ENCODE data around the gene YKT6. TPM values are rescaled to one million over a fixed set of nuclear protein-coding genes. Genes with fewer than 3 reads are reported as not detected.

YKT6 gene
- total RNA-seq, 1 donor, result 39.0 TPM

GRCh38 chr7:44240983-44241510 is 40.3 kb downstream of the YKT6 start:
- no peaks in the 10 kb centered on the region for H3K9me3 ChIP-seq (ENCODE audit: low read depth, low read length)
- no peaks in the 10 kb centered on the region for H3K27me3 ChIP-seq (ENCODE audit: insufficient read depth, low read length)
- H3K4me3 ChIP-seq (ENCODE audit: low read length), result no peak overlapping the region
- H3K4me1 ChIP-seq (ENCODE audit: insufficient read depth, low read length), result no peaks in the 10 kb centered on the region

- Histone ChIP-seq H3K27me3 (ENCODE audit: insufficient read depth, low read length) (no peaks in the 10 kb centered on the region), H3K4me3 (ENCODE audit: low read length) (no peak overlapping the region), H3K9me3 (ENCODE audit: low read depth, low read length) (no peaks in the 10 kb centered on the region), H3K4me1 (ENCODE audit: insufficient read depth, low read length) (no peaks in the 10 kb centered on the region)
Observed at GRCh38 chr7:44242091-44242490, 41.3 kb downstream of the YKT6 start.

DNA sequence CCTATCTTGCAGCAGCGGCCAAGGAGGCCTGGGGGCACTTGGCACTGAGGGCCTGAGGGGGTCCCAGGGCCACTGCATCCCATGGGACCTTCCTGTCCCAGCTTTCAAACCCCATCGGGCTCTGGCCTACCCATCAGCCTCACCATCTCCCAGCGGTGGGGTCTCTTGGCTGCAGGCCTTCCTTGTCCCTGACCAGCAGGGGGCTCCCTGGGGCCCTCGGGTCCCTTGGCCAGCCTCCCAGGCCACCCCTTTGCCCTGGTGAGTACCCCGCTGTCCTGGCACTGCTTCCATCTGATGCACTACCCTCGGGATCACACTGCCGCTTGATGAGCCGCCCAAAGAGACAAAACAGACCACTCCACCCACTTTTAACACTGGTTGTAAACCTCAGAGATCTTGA is 43.5 kb downstream of the YKT6 start:
- Histone ChIP-seq H3K4me1 (ENCODE audit: insufficient read depth, low read length) (no peaks in the 10 kb centered on the region), H3K9me3 (ENCODE audit: low read depth, low read length) (no peaks in the 10 kb centered on the region), H3K27me3 (ENCODE audit: insufficient read depth, low read length) (no peaks in the 10 kb centered on the region), H3K4me3 (ENCODE audit: low read length) (no peak overlapping the region)

DNA sequence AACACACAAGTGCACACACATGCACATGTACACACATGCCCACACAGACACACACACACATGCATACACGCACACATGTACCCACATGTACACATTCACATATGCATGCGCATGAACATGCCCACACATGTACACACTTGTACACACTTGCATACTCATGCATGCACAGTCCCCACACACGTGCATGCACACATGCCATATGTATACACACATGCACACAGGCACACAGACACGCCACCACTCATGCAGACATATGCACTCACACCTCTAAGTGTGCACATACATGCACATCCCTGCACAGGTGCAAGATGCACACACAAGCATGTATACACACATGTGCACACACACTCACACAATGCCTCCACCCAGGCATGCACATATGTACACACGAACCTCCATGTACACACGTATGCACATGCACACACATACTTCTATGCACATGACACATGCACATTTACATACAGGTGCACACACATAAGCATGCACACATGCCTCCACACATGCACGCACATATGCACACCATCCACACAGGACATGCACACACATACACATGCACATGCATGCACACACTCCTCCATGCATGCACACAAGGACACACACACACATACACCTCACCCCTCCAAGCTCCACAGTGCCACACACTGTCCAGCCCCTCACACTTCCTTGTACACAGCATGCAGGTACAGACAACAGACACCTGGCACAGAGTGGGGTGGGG is 45.8 kb downstream of the YKT6 start:
- H3K9me3 ChIP-seq (ENCODE audit: low read depth, low read length), result no peaks in the 10 kb centered on the region
- no peak overlapping the region for H3K4me3 ChIP-seq (ENCODE audit: low read length)
- H3K27me3 ChIP-seq (ENCODE audit: insufficient read depth, low read length), result no peaks in the 10 kb centered on the region
- no peaks in the 10 kb centered on the region for H3K4me1 ChIP-seq (ENCODE audit: insufficient read depth, low read length)

GRCh38 chr7:44247868-44248651 is 47.3 kb downstream of the YKT6 start:
- Histone ChIP-seq H3K4me1 (ENCODE audit: insufficient read depth, low read length) (no peaks in the 10 kb centered on the region), H3K9me3 (ENCODE audit: low read depth, low read length) (no peaks in the 10 kb centered on the region), H3K4me3 (ENCODE audit: low read length) (no peak overlapping the region), H3K27me3 (ENCODE audit: insufficient read depth, low read length) (no peaks in the 10 kb centered on the region)

DNA sequence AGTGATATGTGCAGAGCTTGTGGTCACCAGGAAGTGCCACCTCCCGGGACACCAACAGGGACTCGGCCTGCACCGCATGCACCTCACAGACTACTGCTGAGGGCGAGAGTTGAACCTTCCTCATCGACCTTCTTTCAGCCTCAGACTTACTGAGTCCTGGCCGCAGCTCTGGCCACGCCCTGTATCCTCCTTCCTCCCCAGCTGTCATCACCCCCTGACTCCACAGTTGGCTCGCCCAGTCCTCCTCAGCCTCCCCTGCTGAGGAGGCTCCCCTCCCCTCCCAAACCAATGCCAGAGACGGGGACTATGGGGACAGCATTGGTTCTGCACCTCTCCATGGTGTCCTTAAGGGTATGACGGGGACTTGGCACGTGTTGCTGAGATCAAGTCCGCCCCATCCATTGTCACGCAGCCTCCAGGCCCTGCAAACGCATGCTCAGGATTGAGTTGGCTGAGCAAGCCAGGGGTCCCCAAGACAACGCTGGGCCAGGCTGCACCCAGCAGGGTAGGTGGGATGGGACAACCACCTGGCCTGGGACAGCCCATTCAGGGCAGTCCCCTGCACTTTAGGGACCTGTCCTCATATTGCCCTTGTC is 49.0 kb downstream of the YKT6 start:
- H3K4me3 ChIP-seq (ENCODE audit: low read length), result no peak overlapping the region
- no peaks in the 10 kb centered on the region for H3K9me3 ChIP-seq (ENCODE audit: low read depth, low read length)
- no peaks in the 10 kb centered on the region for H3K4me1 ChIP-seq (ENCODE audit: insufficient read depth, low read length)
- H3K27me3 ChIP-seq (ENCODE audit: insufficient read depth, low read length), result no peaks in the 10 kb centered on the region

- H3K4me1 ChIP-seq (ENCODE audit: insufficient read depth, low read length), result no peaks in the 10 kb centered on the region
- no peaks in the 10 kb centered on the region for H3K9me3 ChIP-seq (ENCODE audit: low read depth, low read length)
- no peaks in the 10 kb centered on the region for H3K27me3 ChIP-seq (ENCODE audit: insufficient read depth, low read length)
- no peak overlapping the region for H3K4me3 ChIP-seq (ENCODE audit: low read length)
Observed at GRCh38 chr7:44251269-44251668, 50.5 kb downstream of the YKT6 start.

GRCh38 chr7:44251881-44252280 is 51.1 kb downstream of the YKT6 start:
- H3K27me3 ChIP-seq (ENCODE audit: insufficient read depth, low read length), result no peaks in the 10 kb centered on the region
- no peaks in the 10 kb centered on the region for H3K4me1 ChIP-seq (ENCODE audit: insufficient read depth, low read length)
- H3K4me3 ChIP-seq (ENCODE audit: low read length), result no peak overlapping the region
- no peaks in the 10 kb centered on the region for H3K9me3 ChIP-seq (ENCODE audit: low read depth, low read length)

- Histone ChIP-seq H3K9me3 (ENCODE audit: low read depth, low read length) (no peaks in the 10 kb centered on the region), H3K4me3 (ENCODE audit: low read length) (no peak overlapping the region), H3K4me1 (ENCODE audit: insufficient read depth, low read length) (peaks cover 20% of the 10 kb centered on the region), H3K27me3 (ENCODE audit: insufficient read depth, low read length) (no peaks in the 10 kb centered on the region)
Observed at GRCh38 chr7:44256459-44256858, 55.7 kb downstream of the YKT6 start.

- H3K4me1 ChIP-seq (ENCODE audit: insufficient read depth, low read length), result peaks cover 20% of the 10 kb centered on the region
- H3K4me3 ChIP-seq (ENCODE audit: low read length), result no peak overlapping the region
- no peaks in the 10 kb centered on the region for H3K9me3 ChIP-seq (ENCODE audit: low read depth, low read length)
- no peaks in the 10 kb centered on the region for H3K27me3 ChIP-seq (ENCODE audit: insufficient read depth, low read length)
Observed at GRCh38 chr7:44257213-44257612, 56.4 kb downstream of the YKT6 start.

GRCh38 chr7:44257618-44258422 is 57.0 kb downstream of the YKT6 start:
- H3K4me1 ChIP-seq (ENCODE audit: insufficient read depth, low read length), result peaks cover 20% of the 10 kb centered on the region
- H3K27me3 ChIP-seq (ENCODE audit: insufficient read depth, low read length), result no peaks in the 10 kb centered on the region
- no peaks in the 10 kb centered on the region for H3K9me3 ChIP-seq (ENCODE audit: low read depth, low read length)
- no peak overlapping the region for H3K4me3 ChIP-seq (ENCODE audit: low read length)

DNA sequence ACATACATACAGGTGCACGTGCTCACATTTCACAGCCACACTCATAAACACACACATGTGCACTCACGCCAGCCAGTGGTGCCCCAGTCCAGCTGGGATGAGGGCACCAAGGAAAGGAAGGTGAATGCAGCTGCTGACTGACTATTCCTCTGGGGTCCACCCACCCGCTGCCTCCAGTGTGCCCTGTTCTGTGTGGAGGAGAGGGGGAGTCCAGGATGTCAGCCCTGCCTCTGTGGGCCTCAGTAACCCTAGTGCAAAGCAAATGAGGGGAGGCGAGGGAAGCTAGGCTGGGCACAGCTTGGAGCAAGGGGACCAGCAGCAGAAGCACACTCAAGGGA is 57.6 kb downstream of the YKT6 start:
- Histone ChIP-seq H3K4me3 (ENCODE audit: low read length) (no peak overlapping the region), H3K27me3 (ENCODE audit: insufficient read depth, low read length) (no peaks in the 10 kb centered on the region), H3K9me3 (ENCODE audit: low read depth, low read length) (no peaks in the 10 kb centered on the region), H3K4me1 (ENCODE audit: insufficient read depth, low read length) (peaks cover 20% of the 10 kb centered on the region)

- H3K27me3 ChIP-seq (ENCODE audit: insufficient read depth, low read length), result no peaks in the 10 kb centered on the region
- no peaks in the 10 kb centered on the region for H3K9me3 ChIP-seq (ENCODE audit: low read depth, low read length)
- no peak overlapping the region for H3K4me3 ChIP-seq (ENCODE audit: low read length)
- peaks cover 20% of the 10 kb centered on the region for H3K4me1 ChIP-seq (ENCODE audit: insufficient read depth, low read length)
Observed at GRCh38 chr7:44258865-44259546, 58.2 kb downstream of the YKT6 start.

All from mononuclear cell (primary cell).